ENCODE data around the gene COX19. TPM values are rescaled to one million over a fixed set of nuclear protein-coding genes. Genes with fewer than 3 reads are reported as not detected.

The COX19 gene
- total RNA-seq, 1 experiment from 2014 or later = 12.3 TPM

- no peak overlapping the region for H3K4me3 Mint-ChIP-seq
- TF ChIP-seq CTCF (conservative IDR thresholded peaks at IDR 0.05) = no peak
- Histone ChIP-seq H2BK120ac (ENCODE audit: low read depth, low read length, poor library complexity, severe bottlenecking) (no peak overlapping the region), H3K79me1 (ENCODE audit: insufficient read depth, low read depth, low read length, poor library complexity, severe bottlenecking) (no peaks in the 10 kb centered on the region), H4K91ac (ENCODE audit: insufficient read length, low read depth, low read length) (no peak overlapping the region), H2BK20ac (ENCODE audit: low read depth, low read length, poor library complexity, severe bottlenecking) (no peak overlapping the region), H3K27me3 (ENCODE audit: insufficient read depth, low read length) (no peaks in the 10 kb centered on the region), H3K27ac (ENCODE audit: insufficient read length, low read depth, low read length) (no peak overlapping the region), H3K4me1 (ENCODE audit: insufficient read depth, low read length) (no peaks in the 10 kb centered on the region), H3K14ac (ENCODE audit: insufficient read depth, low read length) (no peak overlapping the region), H3K9ac (ENCODE audit: extremely low read depth, insufficient read length, low read length) (no peak overlapping the region), H2AK5ac (ENCODE audit: insufficient read length, low read length) (no peak overlapping the region), H3K9me3 (ENCODE audit: control insufficient read depth, low read depth, low read length) (no peaks in the 10 kb centered on the region), H2BK12ac (ENCODE audit: insufficient read length, low read depth, low read length) (no peak overlapping the region), H3K4ac (ENCODE audit: low read depth, low read length) (no peak overlapping the region), H3K23ac (ENCODE audit: insufficient read length, low read depth, low read length) (no peak overlapping the region), H3K23me2 (ENCODE audit: insufficient read length, low read depth, low read length, poor library complexity, severe bottlenecking) (no peaks in the 10 kb centered on the region), H2BK5ac (ENCODE audit: insufficient read length, low read length) (no peak overlapping the region), H3K18ac (ENCODE audit: insufficient read length, low read depth, low read length) (no peak overlapping the region), H4K5ac (ENCODE audit: insufficient read length, low read depth, low read length) (no peak overlapping the region), H4K8ac (replicated peaks; ENCODE audit: insufficient read length, low read depth, low read length) (no peak overlapping the region), H4K20me1 (ENCODE audit: control insufficient read depth, insufficient read depth, insufficient read length) (no peaks in the 10 kb centered on the region), H2AFZ (ENCODE audit: low read length) (no peak overlapping the region), H3K56ac (ENCODE audit: insufficient read length, low read depth, low read length) (no peak overlapping the region), H3K4me2 (ENCODE audit: insufficient read depth, insufficient read length, low read length) (no peak overlapping the region), H2BK15ac (ENCODE audit: low read depth, low read length) (no peak overlapping the region), H3K79me2 (ENCODE audit: insufficient read depth, low read length) (no peaks in the 10 kb centered on the region), H3T11ph (ENCODE audit: low read length) (no peak overlapping the region)
- DNase-seq = no peak
- H3K27ac Mint-ChIP-seq = no peak overlapping the region
- H3K4me1 Mint-ChIP-seq = peaks cover 4% of the 10 kb centered on the region in 2 experiments; a peak in 3 of 4 replicates
- H3K36me3 Mint-ChIP-seq (ENCODE audit: insufficient read depth in 1 of 3, low read depth in 3 of 3) = no peaks in the 10 kb centered on the region
- H3K9me3 Mint-ChIP-seq = no peaks in the 10 kb centered on the region; a peak in 1 of 5 replicates
- H3K27me3 Mint-ChIP-seq (ENCODE audit: low read depth) = no peaks in the 10 kb centered on the region; the same call in 1 of the 2 replicates
- no CpG with 5 or more reads among the region's 33 CpGs for WGBS (ENCODE audit: extremely low coverage, insufficient read length, low lambda C conversion rate)
These were observed 57.9 kb downstream of the COX19 start for GRCh38 chr7:917255-918117.

Measured in H9 (cell line).